HEK293 (cell line): Measurements from ENCODE around the gene MLLT11.

Experiments used
- CTCF ChIA-PET: fragments of 350-600 bp; formaldehyde crosslinking; extraction: SDS; loops from one replicate; lab custom pipeline; 2021; ENCODE audit warnings: antibody characterized with exemption; lab: Yijun Ruan, JAX
- POLR2A ChIA-PET: fragments of 300-600 bp; formaldehyde crosslinking; extraction: SDS; loops from one replicate; lab custom pipeline; 2020; ENCODE audit warnings: antibody characterized with exemption, inconsistent platforms; lab: Yijun Ruan, JAX
- H3K27ac ChIP-seq: fragments of 200-500 bp; sonication (Bioruptor generic); 2 replicates; pipeline ENCODE4 v1.5.1; 2014; ENCODE audit warnings: low read depth, low read length, control low read depth, inconsistent platforms; ENCODE audit errors: extremely low read depth
- H3K36me3 ChIP-seq, 2 experiments: fragments of 200-500 bp in 1 of 2; sonication (Bioruptor generic) in 1 of 2; 1 replicate in 1 of 2; 2 replicates in 1 of 2; pipeline ENCODE4 v1.5.1; 2014 to 2017; ENCODE audit warnings: inconsistent platforms in 2 of 2, low read length in 2 of 2; ENCODE audit not compliant: control insufficient read depth in 2 of 2, insufficient read depth in 1 of 2
- H3K4me1 ChIP-seq: fragments of 200-500 bp; sonication (Bioruptor generic); 2 replicates; pipeline ENCODE4 v1.5.1; 2014; ENCODE audit warnings: mild to moderate bottlenecking, low read length, inconsistent platforms; ENCODE audit not compliant: control insufficient read depth, insufficient read depth
- H3K4me3 ChIP-seq: 2 replicates; pipeline ENCODE4 v1.5.1; 2011; ENCODE audit warnings: low read depth, mild to moderate bottlenecking, control low read depth, low read length, moderate library complexity
- H3K9me3 ChIP-seq: fragments of 200-500 bp; sonication (Bioruptor generic); 2 replicates; pipeline ENCODE4 v1.5.1; 2014; ENCODE audit warnings: low read depth, low read length, inconsistent platforms; ENCODE audit not compliant: control insufficient read depth, insufficient read depth
- SCRT2 ChIP-seq: fragments of 450-650 bp; formaldehyde crosslinking; IDR thresholded peaks from 2 replicates; pipeline ENCODE4 v1.5.1; 2016; ENCODE audit warnings: missing biosample characterization, missing genetic modification characterization
- SETDB1 ChIP-seq: IDR thresholded peaks from one replicate; pipeline ENCODE4 v1.6.1; 2017; ENCODE audit warnings: mild to moderate bottlenecking, low read length, moderate library complexity, mixed read lengths; ENCODE audit not compliant: insufficient read length
- TCF7L2 ChIP-seq: IDR thresholded peaks from 2 replicates; pipeline ENCODE4 v1.6.1; 2011; ENCODE audit warnings: low read depth, mild to moderate bottlenecking, inconsistent platforms, low read length, moderate library complexity, borderline replicate concordance
- ZFHX2 ChIP-seq: fragments of 450-650 bp; formaldehyde crosslinking; conservative IDR thresholded peaks from 2 replicates; pipeline ENCODE4 v1.5.1; 2016; ENCODE audit warnings: missing biosample characterization, missing genetic modification characterization
- ZFP69B ChIP-seq: fragments of 450-650 bp; formaldehyde crosslinking; IDR thresholded peaks from 2 replicates; pipeline ENCODE4 v1.5.1; 2016; ENCODE audit warnings: missing biosample characterization, missing genetic modification characterization
- ZIC2 ChIP-seq: fragments of 450-650 bp; formaldehyde crosslinking; IDR thresholded peaks from 2 replicates; pipeline ENCODE4 v1.5.1; 2016; ENCODE audit warnings: missing biosample characterization, missing genetic modification characterization
- ZNF114 ChIP-seq: fragments of 450-650 bp; formaldehyde crosslinking; IDR thresholded peaks from 2 replicates; pipeline ENCODE4 v1.5.0; 2017; ENCODE audit warnings: missing biosample characterization, missing genetic modification characterization
- ZNF121 ChIP-seq: fragments of 450-650 bp; formaldehyde crosslinking; IDR thresholded peaks from 2 replicates; pipeline ENCODE4 v1.5.1; 2016; ENCODE audit warnings: missing biosample characterization, missing genetic modification characterization
- ZNF302 ChIP-seq: fragments of 450-650 bp; formaldehyde crosslinking; IDR thresholded peaks from 2 replicates; pipeline ENCODE4 v1.5.1; 2016; ENCODE audit warnings: missing biosample characterization, missing genetic modification characterization, low read depth
- ZNF341 ChIP-seq: fragments of 450-650 bp; formaldehyde crosslinking; IDR thresholded peaks from 2 replicates; pipeline ENCODE4; 2016; ENCODE audit warnings: low read depth, missing biosample characterization, missing genetic modification characterization
- ZNF600 ChIP-seq: fragments of 450-650 bp; formaldehyde crosslinking; IDR thresholded peaks from 2 replicates; pipeline ENCODE4 v1.5.1; 2016; ENCODE audit warnings: missing biosample characterization, missing genetic modification characterization
- ZNF76 ChIP-seq: fragments of 450-650 bp; formaldehyde crosslinking; IDR thresholded peaks from 2 replicates; pipeline ENCODE4; 2016; ENCODE audit warnings: low read depth, missing biosample characterization, missing genetic modification characterization, borderline replicate concordance
- ZSCAN16 ChIP-seq: fragments of 450-650 bp; formaldehyde crosslinking; IDR thresholded peaks from 2 replicates; pipeline ENCODE4 v1.5.1; 2016; ENCODE audit warnings: missing biosample characterization, missing genetic modification characterization
- TF ChIP-seq, protein P1 (sequence below): fragments of 450-650 bp; formaldehyde crosslinking; IDR thresholded peaks from 2 replicates; pipeline ENCODE4 v1.5.1; 2016; ENCODE audit warnings: missing biosample characterization, missing genetic modification characterization
- TF ChIP-seq, protein P2 (sequence below): fragments of 450-650 bp; formaldehyde crosslinking; IDR thresholded peaks from 2 replicates; pipeline ENCODE4 v1.5.1; 2016; ENCODE audit warnings: missing biosample characterization, missing genetic modification characterization, borderline replicate concordance
- TF ChIP-seq, protein P3 (sequence below): fragments of 450-650 bp; formaldehyde crosslinking; IDR thresholded peaks from 2 replicates; pipeline ENCODE4 v1.5.1; 2016; ENCODE audit warnings: missing biosample characterization, missing genetic modification characterization
- TF ChIP-seq, protein P4 (sequence below): fragments of 450-650 bp; formaldehyde crosslinking; IDR thresholded peaks from 2 replicates; pipeline ENCODE4 v1.5.1; 2017; ENCODE audit warnings: missing biosample characterization, missing genetic modification characterization

MLLT11 gene

DNA sequence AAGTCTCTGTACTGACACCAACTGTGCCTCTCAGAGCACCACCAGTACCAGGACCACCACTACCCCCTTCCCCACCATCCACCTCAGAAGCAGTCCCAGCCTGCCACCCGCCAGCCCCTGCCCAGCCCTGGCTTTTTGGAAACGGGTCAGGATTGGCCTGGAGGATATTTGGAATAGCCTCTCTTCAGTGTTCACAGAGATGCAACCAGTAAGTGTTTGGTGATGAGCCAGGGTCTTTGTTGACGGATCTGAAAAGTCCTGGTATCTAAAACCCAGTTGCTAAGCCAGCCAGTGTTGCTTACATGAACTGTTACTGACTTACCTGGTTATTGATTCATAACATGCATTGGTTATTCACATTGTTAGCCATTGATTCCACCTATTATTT is 11.6 kb upstream of the MLLT11 start (continued):
- TF ChIP-seq, protein P1, sequence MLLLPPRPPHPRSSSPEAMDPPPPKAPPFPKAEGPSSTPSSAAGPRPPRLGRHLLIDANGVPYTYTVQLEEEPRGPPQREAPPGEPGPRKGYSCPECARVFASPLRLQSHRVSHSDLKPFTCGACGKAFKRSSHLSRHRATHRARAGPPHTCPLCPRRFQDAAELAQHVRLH (tag by site-specific recombination): no peak
- TF ChIP-seq SCRT2 (tag by site-specific recombination): 0 out of 2 replicates have a peak, but pooled peaks have one; percentile 54
- TF ChIP-seq TCF7L2: no peak
- TF ChIP-seq ZNF600 (tag by site-specific recombination): peak; percentile 30
- TF ChIP-seq, protein P2, sequence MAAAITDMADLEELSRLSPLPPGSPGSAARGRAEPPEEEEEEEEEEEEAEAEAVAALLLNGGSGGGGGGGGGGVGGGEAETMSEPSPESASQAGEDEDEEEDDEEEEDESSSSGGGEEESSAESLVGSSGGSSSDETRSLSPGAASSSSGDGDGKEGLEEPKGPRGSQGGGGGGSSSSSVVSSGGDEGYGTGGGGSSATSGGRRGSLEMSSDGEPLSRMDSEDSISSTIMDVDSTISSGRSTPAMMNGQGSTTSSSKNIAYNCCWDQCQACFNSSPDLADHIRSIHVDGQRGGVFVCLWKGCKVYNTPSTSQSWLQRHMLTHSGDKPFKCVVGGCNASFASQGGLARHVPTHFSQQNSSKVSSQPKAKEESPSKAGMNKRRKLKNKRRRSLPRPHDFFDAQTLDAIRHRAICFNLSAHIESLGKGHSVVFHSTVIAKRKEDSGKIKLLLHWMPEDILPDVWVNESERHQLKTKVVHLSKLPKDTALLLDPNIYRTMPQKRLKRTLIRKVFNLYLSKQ: no peak
- TF ChIP-seq ZFHX2 (tag by site-specific recombination): no peak
- TF ChIP-seq, protein P3, sequence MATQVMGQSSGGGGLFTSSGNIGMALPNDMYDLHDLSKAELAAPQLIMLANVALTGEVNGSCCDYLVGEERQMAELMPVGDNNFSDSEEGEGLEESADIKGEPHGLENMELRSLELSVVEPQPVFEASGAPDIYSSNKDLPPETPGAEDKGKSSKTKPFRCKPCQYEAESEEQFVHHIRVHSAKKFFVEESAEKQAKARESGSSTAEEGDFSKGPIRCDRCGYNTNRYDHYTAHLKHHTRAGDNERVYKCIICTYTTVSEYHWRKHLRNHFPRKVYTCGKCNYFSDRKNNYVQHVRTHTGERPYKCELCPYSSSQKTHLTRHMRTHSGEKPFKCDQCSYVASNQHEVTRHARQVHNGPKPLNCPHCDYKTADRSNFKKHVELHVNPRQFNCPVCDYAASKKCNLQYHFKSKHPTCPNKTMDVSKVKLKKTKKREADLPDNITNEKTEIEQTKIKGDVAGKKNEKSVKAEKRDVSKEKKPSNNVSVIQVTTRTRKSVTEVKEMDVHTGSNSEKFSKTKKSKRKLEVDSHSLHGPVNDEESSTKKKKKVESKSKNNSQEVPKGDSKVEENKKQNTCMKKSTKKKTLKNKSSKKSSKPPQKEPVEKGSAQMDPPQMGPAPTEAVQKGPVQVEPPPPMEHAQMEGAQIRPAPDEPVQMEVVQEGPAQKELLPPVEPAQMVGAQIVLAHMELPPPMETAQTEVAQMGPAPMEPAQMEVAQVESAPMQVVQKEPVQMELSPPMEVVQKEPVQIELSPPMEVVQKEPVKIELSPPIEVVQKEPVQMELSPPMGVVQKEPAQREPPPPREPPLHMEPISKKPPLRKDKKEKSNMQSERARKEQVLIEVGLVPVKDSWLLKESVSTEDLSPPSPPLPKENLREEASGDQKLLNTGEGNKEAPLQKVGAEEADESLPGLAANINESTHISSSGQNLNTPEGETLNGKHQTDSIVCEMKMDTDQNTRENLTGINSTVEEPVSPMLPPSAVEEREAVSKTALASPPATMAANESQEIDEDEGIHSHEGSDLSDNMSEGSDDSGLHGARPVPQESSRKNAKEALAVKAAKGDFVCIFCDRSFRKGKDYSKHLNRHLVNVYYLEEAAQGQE (tag by site-specific recombination): no peak
- TF ChIP-seq ZNF341 (tag by site-specific recombination): no peak
- no peak for TF ChIP-seq ZSCAN16 (tag by site-specific recombination)
- no peak for TF ChIP-seq ZFP69B (tag by site-specific recombination)
- no peak for TF ChIP-seq ZNF302 (tag by site-specific recombination)
- TF ChIP-seq ZNF114 (tag by site-specific recombination): no peak
- no peak for TF ChIP-seq ZIC2 (tag by site-specific recombination)
- no peak for TF ChIP-seq SETDB1

DNA sequence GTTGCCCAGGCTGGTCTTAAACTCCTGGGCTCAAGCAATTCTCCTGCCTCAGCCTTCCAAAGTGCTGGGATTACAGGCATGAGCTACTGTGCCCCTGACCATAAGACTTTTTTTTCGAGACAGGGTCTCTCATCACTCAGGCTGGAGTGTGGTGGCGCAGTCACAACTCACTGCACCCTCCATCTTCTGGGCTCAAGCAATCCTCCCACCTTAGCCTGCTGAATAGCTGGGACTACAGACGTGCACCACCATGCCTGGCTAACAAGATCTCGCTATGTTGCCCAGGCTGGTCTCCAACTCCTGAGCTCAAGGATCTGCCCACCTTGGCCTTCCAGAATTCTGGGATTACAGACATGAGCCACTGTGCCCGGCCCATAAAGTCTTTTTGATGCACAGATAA is 10.7 kb upstream of the MLLT11 start:
- ChIA-PET CTCF (interaction anchor here (1.1 to 3.0 kb wide), 2 partner anchors 9 to 10 kb away, joined by 5 to 11 read pairs; partner anchors contain the start of genes CDC42SE1 and MLLT11), POLR2A (interaction anchor here (0.6 to 1.2 kb wide), 5 partner anchors 10 to 254 kb away, joined by 3 to 5 read pairs (median 3); partner anchors contain the start of genes CDC42SE1 and MLLT11)
- no peaks in the 10 kb centered on the region for H3K4me1 ChIP-seq

More for the DNA sequence above, 10.7 kb upstream of the MLLT11 start:
- Histone ChIP-seq H3K36me3 (peaks cover 0 to 40% of the 10 kb centered on the region in 2 experiments; a peak in 2 of 3 replicates), H3K9me3 (no peaks in the 10 kb centered on the region), H3K4me3 (no peak overlapping the region), H3K27ac (no peak overlapping the region)
- TF ChIP-seq ZNF121 (tag by site-specific recombination) (0 out of 2 replicates have a peak, but pooled peaks have one; percentile 12), ZNF76 (tag by site-specific recombination) (no peak)
- TF ChIP-seq, protein P4, sequence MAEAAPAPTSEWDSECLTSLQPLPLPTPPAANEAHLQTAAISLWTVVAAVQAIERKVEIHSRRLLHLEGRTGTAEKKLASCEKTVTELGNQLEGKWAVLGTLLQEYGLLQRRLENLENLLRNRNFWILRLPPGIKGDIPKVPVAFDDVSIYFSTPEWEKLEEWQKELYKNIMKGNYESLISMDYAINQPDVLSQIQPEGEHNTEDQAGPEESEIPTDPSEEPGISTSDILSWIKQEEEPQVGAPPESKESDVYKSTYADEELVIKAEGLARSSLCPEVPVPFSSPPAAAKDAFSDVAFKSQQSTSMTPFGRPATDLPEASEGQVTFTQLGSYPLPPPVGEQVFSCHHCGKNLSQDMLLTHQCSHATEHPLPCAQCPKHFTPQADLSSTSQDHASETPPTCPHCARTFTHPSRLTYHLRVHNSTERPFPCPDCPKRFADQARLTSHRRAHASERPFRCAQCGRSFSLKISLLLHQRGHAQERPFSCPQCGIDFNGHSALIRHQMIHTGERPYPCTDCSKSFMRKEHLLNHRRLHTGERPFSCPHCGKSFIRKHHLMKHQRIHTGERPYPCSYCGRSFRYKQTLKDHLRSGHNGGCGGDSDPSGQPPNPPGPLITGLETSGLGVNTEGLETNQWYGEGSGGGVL: no peak
